Small intestine (tissue), 7 donors: ENCODE results near the gene SFT2D2. TPM values are rescaled to one million over a fixed set of nuclear protein-coding genes. Genes with fewer than 3 reads are reported as not detected.

Experiments used
- DNase-seq, 2 donors: peaks; one replicate each; pipeline versions ENCODE4 v3.0.0 to v3.0.0-alpha.2; 2013
- FAIRE-seq: peaks from 2 replicates; lab custom pipeline; 2012; peaks lifted over from hg19 to GRCh38; lab: Jason Lieb, UNC
- H3K27ac ChIP-seq, 3 donors: one replicate each; pipeline ENCODE4 v1.5.1; 2013; ENCODE audit warnings: low read length in 2 of 3, mild to moderate bottlenecking in 2 of 3, control low read depth in 1 of 3, inconsistent platforms in 1 of 3, low read depth in 1 of 3, moderate library complexity in 1 of 3
- H3K27me3 ChIP-seq, 3 donors: one replicate each; pipeline ENCODE4 v1.6.1; 2013; ENCODE audit warnings: low read length in 3 of 3, inconsistent platforms in 1 of 3; ENCODE audit not compliant: control insufficient read depth in 3 of 3, insufficient read depth in 3 of 3
- H3K36me3 ChIP-seq, 3 donors: one replicate each; pipeline ENCODE4 v1.6.1; 2013; ENCODE audit warnings: low read length in 3 of 3, inconsistent platforms in 1 of 3, low read depth in 1 of 3, mild to moderate bottlenecking in 1 of 3, moderate library complexity in 1 of 3; ENCODE audit not compliant: control insufficient read depth in 3 of 3, insufficient read depth in 2 of 3
- H3K4me1 ChIP-seq, 3 donors: one replicate each; pipeline ENCODE4 v1.6.1; 2013; ENCODE audit warnings: low read length in 2 of 3, inconsistent platforms in 1 of 3, low read depth in 1 of 3, mild to moderate bottlenecking in 1 of 3, moderate library complexity in 1 of 3; ENCODE audit not compliant: control insufficient read depth in 3 of 3, insufficient read depth in 2 of 3
- H3K4me3 ChIP-seq, 3 donors: one replicate each; pipeline ENCODE4 v1.5.1; 2013; ENCODE audit warnings: low read length in 3 of 3, control low read depth in 1 of 3, inconsistent platforms in 1 of 3, low read depth in 1 of 3, mild to moderate bottlenecking in 1 of 3, moderate library complexity in 1 of 3
- H3K9me3 ChIP-seq, 2 donors: one replicate each; pipeline ENCODE4 v1.6.1; 2013; ENCODE audit warnings: low read depth in 1 of 2, low read length in 1 of 2; ENCODE audit not compliant: control insufficient read depth in 2 of 2, insufficient read depth in 1 of 2
- WGBS, 3 donors: extraction: QIAGEN DNeasy Blood & Tissue Kit; methylation state at CpG; one replicate each; pipeline ENCODE4 v1.1.7; 2013; 5-methylcytosine and 5-hydroxymethylcytosine counted together
- polyA plus RNA-seq, 4 donors: library from polyadenylated mRNA; stranded (reverse) in 3 of 4; unstranded in 1 of 4; fragments of 200-250 nt in 3 of 4; fragments of 120-200 nt in 1 of 4; gene quantifications; one replicate each; pipeline versions ENCODE4 v1.2.1 to v1.2.3, GENCODE V29; 2013
- donor health status: healthy with polysubstance abuse.
- donor health status: control.
- donor health status: control.
- donor health status: Bipolar disorder and iron deficiency.
- donor health status: healthy.

Gene SFT2D2
- polyA plus RNA-seq, 4 donors = 2.4 to 17.9 (median 6.7) TPM

GRCh38 chr1:168216171-168216570 is 9.6 kb upstream of the SFT2D2 start:
- Histone ChIP-seq H3K9me3 (peaks cover 0 to 6% of the 10 kb centered on the region in 2 donors), H3K27ac (no peak overlapping the region), H3K4me1 (no peaks in the 10 kb centered on the region), H3K36me3 (no peaks in the 10 kb centered on the region), H3K4me3 (no peak overlapping the region), H3K27me3 (no peaks in the 10 kb centered on the region)
- DNase-seq (no peak), FAIRE-seq (no peak)
- WGBS, 3 donors = 67 to 84% (median 78%) methylated on average over 4 of the region's 4 CpGs

GRCh38 chr1:168217664-168218063 is 8.1 kb upstream of the SFT2D2 start:
- peaks cover 0 to 5% of the 10 kb centered on the region in 2 donors for H3K9me3 ChIP-seq
- H3K4me1 ChIP-seq = no peaks in the 10 kb centered on the region
- no peaks in the 10 kb centered on the region for H3K36me3 ChIP-seq
- DNase-seq (no peak), FAIRE-seq (no peak)
- no peak overlapping the region for H3K27ac ChIP-seq
- H3K27me3 ChIP-seq = no peaks in the 10 kb centered on the region
- H3K4me3 ChIP-seq = no peak overlapping the region
- 93 to 97% (median 94%) methylated on average over 4 of the region's 4 CpGs for WGBS, 3 donors

GRCh38 chr1:168218658-168219057 is 7.1 kb upstream of the SFT2D2 start:
- H3K4me3 ChIP-seq = no peak overlapping the region
- DNase-seq (no peak), FAIRE-seq (no peak)
- no peaks in the 10 kb centered on the region for H3K27me3 ChIP-seq
- 57 to 81% (median 71%) methylated on average over 4 of the region's 4 CpGs for WGBS, 3 donors
- no peak overlapping the region for H3K27ac ChIP-seq
- H3K9me3 ChIP-seq = peaks cover 0 to 5% of the 10 kb centered on the region in 2 donors
- no peaks in the 10 kb centered on the region for H3K4me1 ChIP-seq
- H3K36me3 ChIP-seq = no peaks in the 10 kb centered on the region

- Histone ChIP-seq H3K27ac (no peak overlapping the region), H3K27me3 (no peaks in the 10 kb centered on the region), H3K36me3 (no peaks in the 10 kb centered on the region), H3K4me1 (peaks cover 0 to 10% (median 0%) of the 10 kb centered on the region in 3 donors), H3K9me3 (peaks cover 0 to 5% of the 10 kb centered on the region in 2 donors), H3K4me3 (no peak overlapping the region)
- DNase-seq (no peak), FAIRE-seq (no peak)
- WGBS, 3 donors = 57 to 65% (median 63%) methylated on average over 6 of the region's 6 CpGs
Observed at GRCh38 chr1:168220470-168220871, 5.3 kb upstream of the SFT2D2 start.

GRCh38 chr1:168221275-168221674 is 4.5 kb upstream of the SFT2D2 start:
- Histone ChIP-seq H3K27me3 (no peaks in the 10 kb centered on the region), H3K4me1 (peaks cover 0 to 11% (median 0%) of the 10 kb centered on the region in 3 donors), H3K4me3 (no peak overlapping the region), H3K9me3 (peaks cover 0 to 5% of the 10 kb centered on the region in 2 donors), H3K27ac (no peak overlapping the region), H3K36me3 (no peaks in the 10 kb centered on the region)
- no peak for FAIRE-seq
- 87 to 91% (median 90%) methylated on average over 2 of the region's 2 CpGs for WGBS, 3 donors
- DNase-seq = no peak

GRCh38 chr1:168223261-168223660 is 2.5 kb upstream of the SFT2D2 start:
- no peaks in the 10 kb centered on the region for H3K27me3 ChIP-seq
- H3K4me3 ChIP-seq = no peak overlapping the region
- peaks cover 0 to 11% (median 2%) of the 10 kb centered on the region in 3 donors for H3K4me1 ChIP-seq
- peaks cover 0 to 5% of the 10 kb centered on the region in 2 donors for H3K9me3 ChIP-seq
- FAIRE-seq (no peak), DNase-seq (no peak)
- no peak overlapping the region for H3K27ac ChIP-seq
- no peaks in the 10 kb centered on the region for H3K36me3 ChIP-seq

GRCh38 chr1:168223681-168224540 is 1.9 kb upstream of the SFT2D2 start:
- no peak overlapping the region for H3K4me3 ChIP-seq
- H3K36me3 ChIP-seq = no peaks in the 10 kb centered on the region
- DNase-seq = no peak
- no peak for FAIRE-seq
- H3K4me1 ChIP-seq = peaks cover 0 to 11% (median 2%) of the 10 kb centered on the region in 3 donors
- no peaks in the 10 kb centered on the region for H3K27me3 ChIP-seq
- H3K27ac ChIP-seq = no peak overlapping the region
- H3K9me3 ChIP-seq = peaks cover 0 to 5% of the 10 kb centered on the region in 2 donors

- H3K9me3 ChIP-seq = peaks cover 0 to 5% of the 10 kb centered on the region in 2 donors
- no peak for DNase-seq
- H3K27me3 ChIP-seq = no peaks in the 10 kb centered on the region
- peaks cover 0 to 3% (median 0%) of the 10 kb centered on the region in 3 donors for H3K36me3 ChIP-seq
- no peak for FAIRE-seq
- peaks cover 0 to 11% (median 6%) of the 10 kb centered on the region in 3 donors for H3K4me1 ChIP-seq
- 85 to 99% (median 86%) methylated on average over 3 of the region's 3 CpGs for WGBS, 3 donors
- no peak overlapping the region for H3K27ac ChIP-seq
- no peak overlapping the region for H3K4me3 ChIP-seq
Observed at GRCh38 chr1:168224991-168225390, 813 bp upstream of the SFT2D2 start.
